ENCODE measurements around the gene GLB1L2.

GLB1L2 gene

GRCh38 chr11:134414766-134415765 lies 83.3 kb downstream of the GLB1L2 start:
- Histone ChIP-seq H3K27me3 (ENCODE audit: control insufficient read depth, insufficient read depth, low read length) (peaks cover 33% of the 10 kb centered on the region), H3K4me1 (ENCODE audit: control insufficient read depth, insufficient read depth, low read length) (no peaks in the 10 kb centered on the region), H3K9me3 (replicated peaks; ENCODE audit: low read length) (no peaks in the 10 kb centered on the region), H3K36me3 (ENCODE audit: insufficient read depth, low read length) (no peaks in the 10 kb centered on the region), H3K4me3 (ENCODE audit: low read length) (no peak overlapping the region), H3K9ac (ENCODE audit: low read depth, low read length) (no peak overlapping the region), H3K4me2 (ENCODE audit: low read length) (no peak overlapping the region)

GRCh38 chr11:134416726-134417125 lies 84.9 kb downstream of the GLB1L2 start:
- no peaks in the 10 kb centered on the region for H3K4me1 ChIP-seq (ENCODE audit: control insufficient read depth, insufficient read depth, low read length)
- H3K9me3 ChIP-seq (replicated peaks; ENCODE audit: low read length), result no peaks in the 10 kb centered on the region
- no peak overlapping the region for H3K4me2 ChIP-seq (ENCODE audit: low read length)
- H3K4me3 ChIP-seq (ENCODE audit: low read length), result no peak overlapping the region
- peaks cover 19% of the 10 kb centered on the region for H3K27me3 ChIP-seq (ENCODE audit: control insufficient read depth, insufficient read depth, low read length)
- no peak overlapping the region for H3K9ac ChIP-seq (ENCODE audit: low read depth, low read length)
- no peaks in the 10 kb centered on the region for H3K36me3 ChIP-seq (ENCODE audit: insufficient read depth, low read length)

- peaks cover 15% of the 10 kb centered on the region for H3K27me3 ChIP-seq (ENCODE audit: control insufficient read depth, insufficient read depth, low read length)
Measured at GRCh38 chr11:134417871-134418840, 86.4 kb downstream of the GLB1L2 start.

GRCh38 chr11:134423106-134423505 lies 91.3 kb downstream of the GLB1L2 start:
- H3K27me3 ChIP-seq (ENCODE audit: control insufficient read depth, insufficient read depth, low read length), result no peaks in the 10 kb centered on the region
- H3K9ac ChIP-seq (ENCODE audit: low read depth, low read length), result no peak overlapping the region
- no peak overlapping the region for H3K4me3 ChIP-seq (ENCODE audit: low read length)
- H3K36me3 ChIP-seq (ENCODE audit: insufficient read depth, low read length), result no peaks in the 10 kb centered on the region
- no peaks in the 10 kb centered on the region for H3K4me1 ChIP-seq (ENCODE audit: control insufficient read depth, insufficient read depth, low read length)
- no peak overlapping the region for H3K4me2 ChIP-seq (ENCODE audit: low read length)
- H3K9me3 ChIP-seq (replicated peaks; ENCODE audit: low read length), result peaks cover 9% of the 10 kb centered on the region

More at GRCh38 chr11:134417871-134418840, 86.4 kb downstream of the GLB1L2 start:
- Histone ChIP-seq H3K4me3 (ENCODE audit: low read length) (no peak overlapping the region), H3K9ac (ENCODE audit: low read depth, low read length) (no peak overlapping the region), H3K4me1 (ENCODE audit: control insufficient read depth, insufficient read depth, low read length) (no peaks in the 10 kb centered on the region), H3K9me3 (replicated peaks; ENCODE audit: low read length) (peaks cover 6% of the 10 kb centered on the region), H3K36me3 (ENCODE audit: insufficient read depth, low read length) (no peaks in the 10 kb centered on the region), H3K4me2 (ENCODE audit: low read length) (no peak overlapping the region)

- Histone ChIP-seq H3K9me3 (replicated peaks; ENCODE audit: low read length) (peaks cover 9% of the 10 kb centered on the region), H3K27me3 (ENCODE audit: control insufficient read depth, insufficient read depth, low read length) (no peaks in the 10 kb centered on the region), H3K4me2 (ENCODE audit: low read length) (no peak overlapping the region), H3K4me3 (ENCODE audit: low read length) (no peak overlapping the region), H3K36me3 (ENCODE audit: insufficient read depth, low read length) (no peaks in the 10 kb centered on the region), H3K4me1 (ENCODE audit: control insufficient read depth, insufficient read depth, low read length) (no peaks in the 10 kb centered on the region), H3K9ac (ENCODE audit: low read depth, low read length) (no peak overlapping the region)
Measured at GRCh38 chr11:134425413-134425812, 93.6 kb downstream of the GLB1L2 start.
